Psoas muscle (tissue), 8 donors: ENCODE results near the gene WDR93. TPM values are rescaled to one million over a fixed set of nuclear protein-coding genes. Genes with fewer than 3 reads are reported as not detected.
A peak's percentile ranks its signal among the peaks of the same experiment; 100 is the strongest.

Source experiments
- ATAC-seq, 4 donors: fragments of 200-7000 bp; cut with Tn5 transposase; one replicate each; pipeline ENCODE4 v1.9.1; 2020; ENCODE audit warnings: moderate library complexity in 3 of 4, mild to moderate bottlenecking in 2 of 4
- DNase-seq, 2 donors: peaks; one replicate each; pipeline ENCODE4 v3.0.0-alpha.2; 2020
- H3K27ac ChIP-seq: fragments of 200-600 bp; one replicate; pipeline ENCODE4 v1.8.0; 2022
- H3K27me3 ChIP-seq, 3 donors: fragments of 200-600 bp in 1 of 3; one replicate each; pipeline versions ENCODE4 v1.6.1 to v1.8.0; 2013 to 2022; ENCODE audit warnings: low read length in 2 of 3, mild to moderate bottlenecking in 2 of 3, moderate library complexity in 1 of 3; ENCODE audit not compliant: insufficient read depth in 3 of 3
- H3K36me3 ChIP-seq, 2 donors: fragments of 200-600 bp in 1 of 2; one replicate each; pipeline versions ENCODE4 v1.6.1 to v1.8.0; 2013 to 2022; ENCODE audit warnings: low read depth in 1 of 2, mild to moderate bottlenecking in 1 of 2, moderate library complexity in 1 of 2; ENCODE audit not compliant: insufficient read depth in 1 of 2
- H3K4me1 ChIP-seq: fragments of 200-600 bp; one replicate; pipeline ENCODE4 v1.8.0; 2022
- H3K4me3 ChIP-seq: fragments of 200-600 bp; one replicate; pipeline ENCODE4 v1.8.0; 2022; ENCODE audit warnings: mild to moderate bottlenecking
- H3K9me3 ChIP-seq: fragments of 200-600 bp; one replicate; pipeline ENCODE4 v1.8.0; 2022
- CTCF ChIP-seq: fragments of 200-600 bp; IDR thresholded peaks from one replicate; pipeline ENCODE4 v1.8.0; 2022; ENCODE audit warnings: antibody characterized with exemption
- WGBS, 3 donors: extraction: QIAGEN DNeasy Blood & Tissue Kit; methylation state at CpG; one replicate each; pipeline versions ENCODE4 v1.1.6 to v1.1.7; 2013; 5-methylcytosine and 5-hydroxymethylcytosine counted together
- intact Hi-C, 2 donors: fragments of 100-400 bp; cut with DNase I; formaldehyde crosslinking; loops; one replicate each; pipeline versions ENCODE4 v1.11.0 to v1.14.2; 2022
- polyA plus RNA-seq, 3 donors: library from polyadenylated mRNA; stranded (reverse); fragments of 200-250 nt; gene quantifications; one replicate each; pipeline ENCODE4 v1.2.3, GENCODE V29; 2013
- total RNA-seq, 4 donors: library from RNA; stranded (reverse); fragmentation: NEBNext Ultra II Directional in 2 of 4; extraction: Animal tissue kit (Norgen Biotek cat#: 25700) in 2 of 4; gene quantifications; one replicate each; pipeline versions ENCODE4 v1.2.1 to v1.2.4, GENCODE V29; 2021 to 2023
- donor health status: healthy with polysubstance abuse.
- donor health status: DM: no; HTN: no; CAD: no; lungs with moderate emphysema.
- donor health status: Bipolar disorder and iron deficiency.
- donor health status: healthy.
- donor health status: DM: yes; HTN: yes; CAD: no.
- donor health status: DM: no; HTN: no; CAD: no.
- donor health status: DM: no; HTN: no; CAD: no.
- donor health status: DM: yes; HTN: yes; CAD: no.

Gene WDR93
- total and polyA plus RNA-seq, 7 donors: 0.03 TPM; not detected in 6

DNA sequence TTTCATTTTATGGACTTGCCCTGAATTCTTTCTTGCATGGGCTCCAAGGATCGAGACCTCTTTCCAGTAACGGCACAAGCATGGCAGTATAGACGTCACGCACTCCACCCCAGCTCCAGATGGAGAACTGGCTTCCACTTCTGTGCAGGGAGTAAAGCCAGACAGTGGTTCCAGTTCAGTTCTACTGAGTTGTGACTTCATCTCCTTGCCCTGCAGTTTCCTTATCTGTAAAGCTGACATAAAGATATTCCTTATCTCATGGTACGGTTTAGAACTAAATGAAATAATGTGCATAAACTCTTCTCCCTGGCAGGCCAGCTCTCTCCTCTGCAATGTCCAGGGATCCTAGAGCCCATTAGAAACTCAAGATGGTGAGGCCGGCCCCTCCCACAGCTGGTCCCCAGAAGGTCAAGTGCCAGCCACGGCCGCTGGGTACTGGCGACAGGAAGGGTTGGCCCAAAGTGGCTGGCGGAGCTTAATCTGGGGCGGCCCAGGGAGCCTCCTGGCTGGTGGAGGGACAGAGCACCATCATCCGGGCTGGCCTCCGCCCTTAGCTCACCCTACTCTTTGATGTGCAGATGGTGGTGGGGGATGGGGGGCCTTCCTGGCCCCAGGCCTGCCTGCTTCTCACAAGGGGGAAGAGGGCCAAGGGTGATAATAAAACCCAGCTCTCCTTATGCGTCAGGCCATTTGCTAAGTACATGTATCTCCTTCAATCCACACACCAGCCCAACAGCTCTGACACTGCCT lies 92.7 kb downstream of the WDR93 start:
- intact Hi-C loops: no loop called here
- no peak for TF ChIP-seq CTCF
- DNase-seq (no peak), ATAC-seq (no peak)
- no peaks in the 10 kb centered on the region for H3K36me3 ChIP-seq
- no peak overlapping the region for H3K27ac ChIP-seq
- WGBS, 3 donors: 54 to 61% (median 55%) methylated on average over 14 of the region's 14 CpGs
- no peaks in the 10 kb centered on the region for H3K4me1 ChIP-seq
- no peak overlapping the region for H3K4me3 ChIP-seq
- no peaks in the 10 kb centered on the region for H3K9me3 ChIP-seq
- H3K27me3 ChIP-seq: no peaks in the 10 kb centered on the region

DNA sequence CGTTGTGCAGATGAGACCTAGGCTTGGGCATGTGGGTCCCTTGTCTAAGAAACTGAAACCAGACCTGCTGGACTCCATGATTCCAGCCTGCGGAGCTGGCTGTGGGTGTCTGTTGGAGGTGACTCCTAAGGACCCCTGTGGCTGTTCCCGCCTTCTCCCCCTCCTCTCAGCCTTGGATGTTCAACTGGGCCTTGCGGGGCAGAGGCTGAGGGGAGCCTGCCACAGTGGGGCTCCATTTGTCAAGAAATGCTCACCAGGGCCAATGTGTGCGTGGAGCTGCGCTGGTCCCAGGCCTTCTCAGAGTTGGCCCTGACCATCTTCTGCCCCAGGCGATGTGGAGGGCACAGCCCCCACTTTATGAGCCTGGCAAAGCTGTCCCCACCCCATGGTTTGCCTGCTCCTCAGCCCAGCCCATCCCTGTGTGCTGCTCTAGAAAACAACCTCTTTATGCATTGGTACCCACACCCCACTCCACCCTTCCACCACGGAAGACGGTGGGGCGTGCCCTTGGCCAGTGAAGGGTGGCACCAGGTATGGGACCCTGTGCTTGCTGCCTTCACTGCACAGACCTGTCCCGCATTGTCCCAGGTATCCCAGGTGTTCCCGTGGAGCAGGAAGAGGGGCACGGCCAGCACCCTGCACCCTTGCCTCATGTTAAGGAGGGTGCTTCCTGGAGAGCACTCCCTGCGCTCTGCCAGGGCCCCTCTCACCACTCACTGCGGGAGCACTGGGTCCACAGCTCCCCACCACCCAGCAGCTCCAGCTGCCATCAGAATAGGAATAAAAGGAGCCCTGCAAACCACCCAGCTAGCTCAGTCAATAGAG lies 93.5 kb downstream of the WDR93 start:
- intact Hi-C loops: no loop called here
- no peak for ATAC-seq
- no peak for DNase-seq
- WGBS, 3 donors: 89 to 91% (median 91%) methylated on average over 15 of the region's 15 CpGs
- Histone ChIP-seq H3K27me3 (no peaks in the 10 kb centered on the region), H3K4me3 (no peak overlapping the region), H3K4me1 (no peaks in the 10 kb centered on the region), H3K9me3 (no peaks in the 10 kb centered on the region), H3K27ac (no peak overlapping the region), H3K36me3 (no peaks in the 10 kb centered on the region)
- no peak for TF ChIP-seq CTCF

GRCh38 chr15:89784686-89784960 lies 94.0 kb downstream of the WDR93 start:
- Histone ChIP-seq H3K4me3 (no peak overlapping the region), H3K4me1 (no peaks in the 10 kb centered on the region), H3K27me3 (no peaks in the 10 kb centered on the region), H3K27ac (no peak overlapping the region), H3K9me3 (no peaks in the 10 kb centered on the region), H3K36me3 (no peaks in the 10 kb centered on the region)
- DNase-seq: no peak
- ATAC-seq: no peak
- WGBS, 3 donors: 78 to 92% (median 83%) methylated on average over 7 of the region's 7 CpGs
- no peak for TF ChIP-seq CTCF
- intact Hi-C loops: no loop called here

GRCh38 chr15:89785064-89785773 lies 94.6 kb downstream of the WDR93 start:
- intact Hi-C loops: no loop called here
- WGBS, 3 donors: 73 to 76% (median 75%) methylated on average over 13 of the region's 13 CpGs
- Histone ChIP-seq H3K4me1 (no peaks in the 10 kb centered on the region), H3K4me3 (no peak overlapping the region), H3K27ac (no peak overlapping the region), H3K36me3 (no peaks in the 10 kb centered on the region), H3K9me3 (no peaks in the 10 kb centered on the region), H3K27me3 (no peaks in the 10 kb centered on the region)
- ATAC-seq (no peak), DNase-seq (peak in 1 of 2 donors; percentile 42)
- TF ChIP-seq CTCF: no peak
